ENCODE results near the gene SCYGR7.

SCYGR7 gene

DNA sequence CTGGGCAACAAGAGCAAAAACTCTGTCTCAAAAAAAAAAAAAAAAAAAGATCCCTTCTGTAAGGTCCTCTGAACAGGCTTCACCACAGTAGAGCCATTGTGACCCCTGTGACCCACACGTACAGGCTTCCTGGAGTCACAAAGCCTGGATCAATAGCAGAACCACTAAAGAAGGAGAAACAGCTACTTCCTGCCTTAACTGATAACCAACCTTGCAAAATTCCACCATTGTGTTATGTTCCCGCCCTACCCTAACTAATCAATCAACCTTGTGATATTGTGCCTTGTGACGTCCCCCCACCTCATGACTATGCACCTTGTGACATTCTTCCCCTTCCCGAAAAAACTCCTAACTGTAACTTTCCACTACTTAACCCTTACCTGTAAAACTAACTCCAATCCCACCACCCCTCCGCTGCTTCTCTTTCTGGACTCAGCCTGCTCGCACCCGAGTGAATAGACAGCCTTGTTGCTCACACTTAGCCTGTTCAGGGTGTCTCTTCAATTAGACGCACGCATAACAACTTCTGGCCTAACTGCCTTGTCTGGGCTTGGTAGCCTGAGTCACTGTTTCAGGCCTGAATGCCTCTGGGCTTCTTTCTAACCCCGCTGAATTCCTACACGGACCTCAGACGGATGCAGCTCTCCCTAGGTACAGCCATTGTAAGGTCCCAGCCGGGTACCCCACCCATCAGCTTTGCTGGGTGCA lies 31.4 kb downstream of the SCYGR7 start:
- no peak for DNase-seq (ENCODE audit: low read depth)

DNA sequence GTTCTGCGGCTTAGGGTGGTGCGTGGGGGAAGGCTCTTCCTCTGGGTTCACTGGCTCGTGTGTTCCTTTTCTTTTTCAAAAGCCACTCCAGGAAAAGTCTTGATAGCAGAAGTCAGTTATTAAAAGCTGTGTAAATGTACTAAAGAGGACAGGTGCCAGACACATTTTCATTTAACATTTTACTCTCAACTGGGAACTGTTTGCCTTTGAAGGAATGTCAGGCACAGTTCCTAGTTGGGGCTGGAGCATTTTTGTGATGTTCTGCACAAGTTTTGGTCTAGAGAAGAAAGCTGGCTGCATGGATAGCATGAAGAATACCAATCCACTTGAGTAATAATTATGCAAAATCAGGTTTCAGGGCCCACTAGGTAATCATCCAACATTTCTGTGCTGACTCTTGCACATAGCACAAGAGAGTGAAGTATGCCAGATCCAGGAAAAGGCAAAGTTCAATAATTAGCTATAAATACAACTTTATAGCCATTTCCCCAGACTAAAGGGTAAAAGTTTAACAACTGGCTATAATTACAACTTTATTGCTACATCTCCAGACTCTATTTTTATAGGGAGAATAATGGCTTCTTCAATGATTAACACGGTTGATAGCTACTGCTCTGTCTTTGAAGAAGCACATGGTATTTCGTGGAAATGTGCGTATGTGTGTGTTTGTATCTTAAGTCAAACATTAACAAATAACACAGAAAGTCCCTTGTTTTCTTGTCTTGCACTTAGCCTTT lies 33.8 kb downstream of the SCYGR7 start:
- no peak for DNase-seq (ENCODE audit: low read depth)

DNA sequence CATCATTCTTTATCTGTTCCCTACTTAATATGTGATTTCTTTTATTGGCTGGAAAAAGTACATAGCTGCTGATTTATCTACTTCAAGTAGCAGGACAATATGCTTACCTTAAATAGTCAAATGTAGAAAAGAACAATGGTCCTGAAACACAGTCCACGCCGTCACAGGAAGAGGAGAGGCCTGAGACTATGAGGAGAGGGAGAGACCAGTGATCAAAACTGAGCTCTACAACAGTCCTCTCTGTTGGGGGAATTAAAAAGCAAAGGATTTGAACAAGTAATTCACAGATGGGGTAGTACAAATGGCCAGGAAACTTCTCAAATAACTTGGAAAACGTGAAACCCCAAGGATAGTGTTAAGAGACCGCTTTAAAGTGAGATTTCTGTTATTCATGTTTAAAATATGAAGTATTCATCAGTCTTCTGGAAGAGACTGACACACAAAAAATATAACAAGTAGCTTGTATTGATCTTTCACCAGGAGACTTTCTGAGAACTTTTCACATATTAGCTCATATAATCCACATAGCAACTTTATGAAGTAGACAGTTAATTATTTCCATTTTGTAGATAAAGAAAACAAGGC lies 37.7 kb downstream of the SCYGR7 start:
- DNase-seq (ENCODE audit: low read depth) = no peak

DNA sequence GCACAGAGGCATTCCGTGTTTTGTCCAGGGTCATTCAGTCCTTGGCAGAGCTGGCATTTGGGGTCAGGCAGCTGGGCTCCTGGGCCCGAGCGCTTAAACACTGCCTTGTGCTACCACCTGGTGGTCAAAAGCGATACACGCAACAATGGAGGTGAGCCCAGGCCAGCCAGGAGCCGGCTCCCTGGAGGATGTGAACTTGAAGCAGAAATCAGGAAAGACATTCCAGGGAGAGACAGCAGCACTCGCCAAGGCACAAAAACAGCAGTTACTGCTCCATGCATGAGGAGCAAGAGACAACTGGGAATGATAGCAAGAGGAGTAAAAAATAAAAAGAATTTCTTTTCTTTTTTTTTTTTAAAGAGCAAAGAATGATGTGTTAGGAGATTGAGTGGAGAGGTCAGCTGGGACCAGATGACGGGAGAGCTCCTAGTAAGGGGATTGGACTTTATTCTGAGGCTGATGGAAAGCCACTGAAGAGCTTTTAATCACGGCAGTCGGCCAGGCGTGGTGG lies 38.3 kb downstream of the SCYGR7 start:
- DNase-seq (ENCODE audit: low read depth) = peak; percentile 54

DNA sequence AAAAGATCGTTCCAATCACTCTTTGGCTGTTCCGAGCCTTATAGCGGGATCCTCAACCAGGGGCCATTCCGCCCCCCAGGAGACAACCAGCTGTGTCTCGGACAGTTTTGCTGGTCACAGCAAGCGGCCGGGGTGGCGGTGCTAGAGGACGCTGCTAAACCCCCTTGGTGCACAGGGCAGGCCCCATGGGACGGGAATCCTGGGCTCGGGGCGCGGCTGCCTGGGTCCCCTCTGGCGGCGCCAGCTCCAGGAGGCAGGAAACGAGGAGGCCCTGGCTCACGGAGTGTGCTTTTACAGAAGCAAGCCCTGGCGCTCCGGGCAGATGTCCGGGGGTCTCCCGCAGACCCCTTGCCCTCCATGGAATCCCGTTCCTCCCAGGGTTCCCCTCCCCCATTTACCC lies 39.7 kb downstream of the SCYGR7 start:
- DNase-seq (ENCODE audit: low read depth) = no peak

DNA sequence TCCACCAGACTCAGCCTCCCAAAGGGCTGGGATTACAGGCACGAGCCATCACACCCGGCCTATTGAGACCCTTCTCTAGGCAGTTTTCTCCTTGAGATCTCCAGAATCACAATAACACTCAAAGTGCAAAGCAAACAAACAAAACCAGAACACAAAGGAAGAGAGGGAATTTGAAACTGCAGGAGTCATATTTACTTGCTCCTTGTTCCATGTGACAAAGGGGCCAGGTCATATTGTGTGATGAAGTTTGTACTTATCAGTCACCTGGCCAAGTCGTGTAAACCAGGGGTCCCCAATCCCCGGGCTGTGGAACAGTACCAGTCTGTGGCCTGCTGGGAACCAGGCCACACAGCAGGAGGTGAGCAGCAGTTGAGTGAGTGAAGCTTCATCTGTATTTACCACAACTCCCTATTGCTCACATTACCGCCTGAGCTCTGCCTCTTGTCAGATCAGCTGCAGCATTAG lies 44.1 kb downstream of the SCYGR7 start:
- no peak for DNase-seq (ENCODE audit: low read depth)

DNA sequence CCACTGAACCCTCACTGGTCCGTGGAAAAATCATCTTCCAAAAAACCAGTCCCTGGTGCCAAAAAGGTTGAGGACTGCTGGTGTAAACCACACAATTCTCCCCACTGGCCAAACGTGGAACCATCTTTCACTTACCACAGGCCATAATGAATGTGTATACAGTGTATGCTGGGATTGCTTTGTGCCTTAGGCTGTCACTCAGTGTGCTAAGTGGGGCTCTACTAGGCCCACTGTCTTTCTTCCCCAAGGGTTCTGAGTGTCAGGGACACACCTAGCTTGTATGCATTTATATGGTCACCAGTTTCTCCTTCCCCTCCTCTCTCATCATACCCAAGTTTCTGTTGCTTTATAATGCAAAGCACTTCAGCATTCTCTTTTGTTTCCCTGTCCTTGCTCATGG lies 44.8 kb downstream of the SCYGR7 start:
- DNase-seq (ENCODE audit: low read depth) = no peak

DNA sequence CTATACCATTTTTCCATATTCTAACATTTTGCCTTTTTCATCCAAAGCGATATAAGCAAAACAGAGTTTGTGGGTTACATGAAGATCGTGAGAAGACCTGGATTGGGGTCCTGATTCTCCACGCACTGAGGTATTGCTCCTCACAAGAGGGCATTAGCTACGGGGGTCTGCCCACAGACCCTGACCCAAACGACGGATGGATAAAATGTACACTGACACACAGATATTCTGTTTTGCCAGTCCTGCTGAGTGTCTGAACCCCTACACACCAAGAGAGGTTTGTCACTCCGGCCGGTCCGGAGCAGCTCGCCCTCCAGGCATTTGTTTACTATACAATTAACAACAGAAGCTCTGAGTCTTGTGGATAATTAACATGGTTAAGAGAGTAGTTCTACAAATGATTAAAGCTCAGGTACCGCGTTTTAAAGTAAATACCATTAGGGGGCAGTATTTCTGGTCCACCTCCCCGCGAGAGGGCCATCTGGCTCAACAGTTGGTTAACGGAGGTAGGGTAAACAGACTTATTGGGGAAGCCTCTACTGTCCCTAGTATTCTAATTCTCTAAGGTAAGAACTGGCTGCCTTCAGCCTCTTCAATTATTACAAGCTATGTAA lies 46.0 kb downstream of the SCYGR7 start:
- no peak for DNase-seq (ENCODE audit: low read depth)

DNA sequence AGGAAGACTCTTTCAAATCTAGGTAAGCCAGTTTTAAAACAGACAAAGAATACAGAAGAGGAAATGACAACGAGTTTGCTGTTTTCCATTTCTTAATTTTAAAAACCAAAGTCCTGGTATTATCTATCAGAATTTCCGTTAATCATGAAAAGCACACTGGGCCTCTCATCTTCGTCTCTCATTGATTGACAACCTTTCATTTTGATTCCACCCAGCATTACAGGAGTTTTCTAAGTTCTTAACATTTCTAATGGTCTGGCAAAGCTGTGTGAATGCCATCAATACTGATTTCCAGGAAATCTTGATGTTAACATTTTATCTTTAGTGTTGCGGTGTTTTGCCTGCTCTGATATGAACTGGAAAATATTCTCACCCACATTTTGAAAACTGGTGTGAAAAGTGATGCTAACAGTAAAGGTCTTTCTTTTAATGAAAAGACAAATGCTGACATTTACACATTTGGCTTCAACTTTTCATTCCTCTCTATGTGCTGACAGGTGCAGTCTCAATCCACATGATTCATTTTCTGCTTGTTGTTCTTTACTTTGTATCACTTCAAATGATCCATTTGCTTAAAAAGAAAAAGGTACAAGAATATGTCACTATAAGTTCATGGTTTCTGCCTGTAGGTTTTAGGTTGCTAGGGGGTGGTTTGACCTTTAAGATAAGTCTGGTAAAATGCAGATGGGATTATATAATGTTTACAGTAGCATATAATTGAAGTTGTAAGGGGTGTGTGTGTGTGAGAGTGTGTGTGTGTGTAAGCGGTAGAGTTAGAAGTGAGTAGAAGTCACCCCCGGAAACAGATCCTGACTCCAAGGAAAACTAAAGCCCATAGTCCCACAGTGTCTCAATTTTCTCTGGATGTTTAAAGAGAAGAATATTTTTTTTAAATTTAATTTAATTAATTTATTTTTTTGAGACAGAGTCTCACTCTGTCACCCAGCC lies 47.0 kb downstream of the SCYGR7 start:
- no peak for DNase-seq (ENCODE audit: low read depth)
